HL-60 (cell line): ENCODE data around the gene PRDX2.

Source experiments
- DNase-seq, 2 experiments: peaks; one replicate each; pipeline ENCODE4 v3.0.0-alpha.2; 2010 to 2020; ENCODE audit warnings: low read depth in 1 of 2, low spot score in 1 of 2
- H3K27ac ChIP-seq: fragments of 250-450 bp; sonication (Bioruptor Pico); replicated peaks from 2 replicates; pipeline ENCODE4 v1.5.1; 2020; ENCODE audit warnings: mild to moderate bottlenecking, moderate library complexity
- H3K27me3 ChIP-seq: fragments of 250-450 bp; sonication (Bioruptor Pico); 2 replicates; pipeline ENCODE4 v1.5.1; 2021; ENCODE audit warnings: mild to moderate bottlenecking, moderate library complexity; ENCODE audit not compliant: insufficient read depth, poor library complexity, severe bottlenecking
- H3K4me3 ChIP-seq: replicated peaks from 2 replicates; pipeline ENCODE4 v1.5.1; 2011; ENCODE audit warnings: mild to moderate bottlenecking, control low read depth, low read length; ENCODE audit not compliant: insufficient read depth
- CTCF ChIP-seq: IDR thresholded peaks from one replicate; pipeline ENCODE4 v1.5.1; 2011; ENCODE audit warnings: low read length, control low read depth, inconsistent platforms; ENCODE audit not compliant: insufficient read depth
- GABPA ChIP-seq: IDR thresholded peaks from 2 replicates; pipeline ENCODE4 v1.6.1; 2012; ENCODE audit warnings: low read depth
- POLR2AphosphoS5 ChIP-seq: IDR thresholded peaks from 2 replicates; pipeline ENCODE4 v1.6.1; 2012; ENCODE audit warnings: low read depth
- SPI1 ChIP-seq: IDR thresholded peaks from 2 replicates; pipeline ENCODE4 v1.6.1; 2012; ENCODE audit warnings: low read depth, mild to moderate bottlenecking, borderline replicate concordance
- TF ChIP-seq, protein P1 (sequence below): IDR thresholded peaks from 2 replicates; pipeline ENCODE4 v1.6.1; 2012; ENCODE audit warnings: low read depth; ENCODE audit not compliant: insufficient replicate concordance

The PRDX2 gene

GRCh38 chr19:12789904-12790619 is 11.5 kb downstream of the PRDX2 start:
- Histone ChIP-seq H3K27ac (peak overlapping the region; percentile 95), H3K4me3 (peak overlapping the region; percentile 91), H3K27me3 (no peaks in the 10 kb centered on the region)
- peak; percentile 99 for DNase-seq
- TF ChIP-seq, protein P1, sequence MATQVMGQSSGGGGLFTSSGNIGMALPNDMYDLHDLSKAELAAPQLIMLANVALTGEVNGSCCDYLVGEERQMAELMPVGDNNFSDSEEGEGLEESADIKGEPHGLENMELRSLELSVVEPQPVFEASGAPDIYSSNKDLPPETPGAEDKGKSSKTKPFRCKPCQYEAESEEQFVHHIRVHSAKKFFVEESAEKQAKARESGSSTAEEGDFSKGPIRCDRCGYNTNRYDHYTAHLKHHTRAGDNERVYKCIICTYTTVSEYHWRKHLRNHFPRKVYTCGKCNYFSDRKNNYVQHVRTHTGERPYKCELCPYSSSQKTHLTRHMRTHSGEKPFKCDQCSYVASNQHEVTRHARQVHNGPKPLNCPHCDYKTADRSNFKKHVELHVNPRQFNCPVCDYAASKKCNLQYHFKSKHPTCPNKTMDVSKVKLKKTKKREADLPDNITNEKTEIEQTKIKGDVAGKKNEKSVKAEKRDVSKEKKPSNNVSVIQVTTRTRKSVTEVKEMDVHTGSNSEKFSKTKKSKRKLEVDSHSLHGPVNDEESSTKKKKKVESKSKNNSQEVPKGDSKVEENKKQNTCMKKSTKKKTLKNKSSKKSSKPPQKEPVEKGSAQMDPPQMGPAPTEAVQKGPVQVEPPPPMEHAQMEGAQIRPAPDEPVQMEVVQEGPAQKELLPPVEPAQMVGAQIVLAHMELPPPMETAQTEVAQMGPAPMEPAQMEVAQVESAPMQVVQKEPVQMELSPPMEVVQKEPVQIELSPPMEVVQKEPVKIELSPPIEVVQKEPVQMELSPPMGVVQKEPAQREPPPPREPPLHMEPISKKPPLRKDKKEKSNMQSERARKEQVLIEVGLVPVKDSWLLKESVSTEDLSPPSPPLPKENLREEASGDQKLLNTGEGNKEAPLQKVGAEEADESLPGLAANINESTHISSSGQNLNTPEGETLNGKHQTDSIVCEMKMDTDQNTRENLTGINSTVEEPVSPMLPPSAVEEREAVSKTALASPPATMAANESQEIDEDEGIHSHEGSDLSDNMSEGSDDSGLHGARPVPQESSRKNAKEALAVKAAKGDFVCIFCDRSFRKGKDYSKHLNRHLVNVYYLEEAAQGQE, result no peak
- TF ChIP-seq POLR2AphosphoS5, result peak; percentile 63
- TF ChIP-seq CTCF, result no peak
- TF ChIP-seq SPI1, result peak; percentile 50; the same call in 1 of the 2 replicates
- peak; percentile 73 for TF ChIP-seq GABPA

- Histone ChIP-seq H3K27ac (peak overlapping the region; percentile 95), H3K4me3 (peak overlapping the region; percentile 42)
Observed at GRCh38 chr19:12789098-12789903, 12.3 kb downstream of the PRDX2 start.

More at GRCh38 chr19:12789098-12789903, 12.3 kb downstream of the PRDX2 start:
- no peak for DNase-seq
- no peaks in the 10 kb centered on the region for H3K27me3 ChIP-seq
- no peak for TF ChIP-seq SPI1
- TF ChIP-seq POLR2AphosphoS5, result peak; percentile 33
- TF ChIP-seq CTCF, result no peak
- TF ChIP-seq, protein P1, result no peak
- TF ChIP-seq GABPA, result no peak
